Nucleus accumbens (tissue), 56 donors: ENCODE data around the gene ZNF532.
"Not testable (repeated sequence)": the region's sequence is repeated elsewhere in the genome, so short reads cannot be mapped to it uniquely, and the experiment has no call there.

Experiments
- DNase-seq, 56 donors: peaks; one replicate each; lab custom pipeline; 2025; lab: John Stamatoyannopoulos, UW

The ZNF532 gene

DNA sequence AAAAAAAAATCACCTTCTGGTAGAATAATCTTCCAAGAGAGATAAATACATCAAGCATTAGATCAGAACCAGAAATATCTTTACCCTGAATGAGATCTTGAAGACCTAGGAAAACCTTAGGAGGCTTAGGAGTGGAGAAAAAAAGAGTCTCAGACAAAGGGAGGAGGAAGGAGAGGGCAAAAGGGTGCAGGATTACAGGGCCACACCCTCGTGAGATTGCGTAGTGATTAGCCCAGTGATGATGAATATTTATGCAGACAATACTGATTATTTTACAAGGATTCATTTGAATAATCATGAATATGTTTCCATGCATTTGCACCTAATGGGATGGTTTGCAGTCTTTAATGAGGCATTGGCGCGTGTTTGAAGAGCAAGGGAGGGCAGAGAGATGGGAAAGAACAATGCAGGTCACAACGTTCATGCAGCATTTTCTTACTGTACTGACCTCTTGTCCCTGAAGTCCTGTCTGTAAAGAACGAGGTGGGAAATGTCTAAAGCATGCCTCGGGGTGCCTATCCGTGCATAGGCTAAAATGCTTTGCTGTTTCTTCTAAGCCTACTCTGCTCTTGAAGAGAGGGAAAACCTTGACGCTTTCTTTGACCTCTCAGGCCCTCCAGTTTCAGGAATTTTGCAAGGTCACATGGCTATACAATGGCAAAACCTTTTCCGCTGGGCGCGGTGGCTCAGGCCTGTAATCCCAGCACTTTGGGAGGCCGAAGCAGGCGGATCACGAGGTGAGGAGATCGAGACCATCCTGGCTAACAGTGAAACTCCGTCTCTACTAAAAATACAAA is 18.6 kb upstream of the ZNF532 start:
- no peak for DNase-seq

DNA sequence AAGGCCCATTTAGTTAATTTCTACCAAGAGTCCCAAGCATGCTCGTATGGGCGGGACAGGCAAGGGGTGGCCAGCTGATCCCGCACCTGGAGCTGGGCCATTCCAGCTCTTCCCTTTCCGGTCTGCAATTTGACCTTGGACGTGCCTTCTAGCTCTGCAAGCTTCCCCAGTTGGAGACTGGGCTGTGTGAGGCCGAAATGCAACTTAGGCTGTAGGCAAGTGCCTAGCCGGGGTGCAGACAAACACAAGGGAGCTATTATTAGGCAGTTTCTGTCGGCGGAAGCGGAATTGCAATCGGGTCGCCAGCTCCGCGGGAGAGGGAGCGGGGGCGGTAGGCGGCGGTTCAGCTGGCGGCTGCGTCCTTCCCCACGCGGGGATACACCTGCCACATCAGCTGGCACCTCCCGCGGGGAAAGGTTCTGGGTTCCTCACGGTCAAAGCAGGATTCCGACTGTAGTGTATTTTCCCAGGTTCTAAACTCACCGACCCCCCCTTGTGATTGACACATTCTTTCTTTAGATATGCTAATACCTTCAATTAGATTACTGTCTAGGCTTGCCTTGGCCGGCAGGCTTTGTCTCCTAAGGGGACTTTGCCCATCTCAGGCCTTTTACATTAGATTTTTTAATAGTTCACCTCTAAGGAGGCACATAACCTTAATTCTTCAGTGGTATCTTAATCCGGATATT is 17.1 kb upstream of the ZNF532 start:
- DNase-seq, result peak in 39 of 56 donors; percentile 6 to 73 (median 31)

DNA sequence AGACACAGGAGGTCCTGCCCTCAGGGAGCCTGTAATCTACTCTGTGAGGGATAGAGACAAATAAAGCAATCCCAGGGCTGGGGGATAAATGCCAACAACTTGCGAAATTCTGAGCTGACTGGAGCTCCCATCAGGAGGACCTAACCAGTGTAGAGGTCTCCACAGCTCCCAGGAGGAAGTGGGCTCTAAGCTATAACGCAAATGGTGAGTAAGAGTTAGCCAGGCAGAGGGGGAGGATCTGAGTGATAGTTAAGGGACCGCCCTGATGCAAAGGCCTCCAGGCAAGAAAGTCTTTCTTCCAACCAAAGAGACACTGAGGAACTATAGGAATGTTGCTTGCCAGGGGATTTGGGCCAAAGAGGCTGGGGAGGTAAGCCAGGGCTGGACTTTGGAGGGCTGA is 16.0 kb upstream of the ZNF532 start:
- DNase-seq, result no peak

DNA sequence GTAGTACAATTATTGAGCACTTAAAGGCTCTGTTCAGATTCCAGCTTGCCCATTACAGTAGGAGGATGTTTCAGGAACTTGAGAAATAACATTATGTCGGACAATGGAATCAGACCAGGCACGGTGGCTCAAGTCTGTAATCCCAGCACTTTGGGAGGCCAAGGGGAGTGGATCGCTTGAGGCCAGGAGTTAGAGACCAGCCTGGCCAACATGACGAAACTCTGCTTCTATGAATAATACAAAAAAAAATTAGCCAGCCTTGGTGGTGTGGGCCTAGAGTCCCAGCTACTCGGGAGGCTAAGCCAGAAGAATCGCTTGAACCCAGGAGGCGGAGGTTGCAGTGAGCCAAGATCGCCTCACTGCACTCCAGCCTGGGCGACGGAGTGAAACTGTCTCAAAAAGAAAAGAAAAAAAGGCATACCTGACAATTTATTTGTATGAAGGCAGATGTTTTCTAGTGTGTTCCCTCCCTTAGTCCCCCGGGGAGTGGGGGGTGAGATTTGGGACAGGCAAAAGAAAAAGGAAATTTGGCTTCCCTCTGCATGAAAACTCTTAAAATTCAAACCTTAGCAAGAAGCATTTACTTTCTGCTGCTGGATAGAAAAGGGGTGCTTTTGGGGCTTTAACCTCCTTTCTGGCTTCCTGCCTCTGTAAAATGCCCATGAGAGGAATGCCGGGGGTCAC is 13.7 kb upstream of the ZNF532 start:
- no peak for DNase-seq

DNA sequence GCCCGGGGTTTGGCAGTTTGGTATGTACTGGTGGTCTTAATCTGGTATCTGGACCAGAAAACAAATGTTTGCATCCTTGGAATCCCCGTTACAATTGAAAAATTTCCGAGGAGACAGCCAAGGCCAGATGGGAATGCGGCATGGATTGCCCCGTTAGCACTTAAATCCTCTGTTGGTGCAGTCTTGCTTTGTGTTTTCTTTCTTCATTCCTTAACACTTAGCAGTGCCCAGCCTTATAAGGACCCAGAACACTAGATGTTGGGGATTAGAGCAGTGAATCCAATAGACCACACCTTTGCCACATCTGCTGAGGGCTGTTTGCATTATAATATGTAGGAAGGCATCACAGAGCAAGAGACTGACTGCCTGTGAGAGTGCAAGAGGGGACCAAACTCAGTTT is 12.8 kb upstream of the ZNF532 start:
- no peak for DNase-seq

DNA sequence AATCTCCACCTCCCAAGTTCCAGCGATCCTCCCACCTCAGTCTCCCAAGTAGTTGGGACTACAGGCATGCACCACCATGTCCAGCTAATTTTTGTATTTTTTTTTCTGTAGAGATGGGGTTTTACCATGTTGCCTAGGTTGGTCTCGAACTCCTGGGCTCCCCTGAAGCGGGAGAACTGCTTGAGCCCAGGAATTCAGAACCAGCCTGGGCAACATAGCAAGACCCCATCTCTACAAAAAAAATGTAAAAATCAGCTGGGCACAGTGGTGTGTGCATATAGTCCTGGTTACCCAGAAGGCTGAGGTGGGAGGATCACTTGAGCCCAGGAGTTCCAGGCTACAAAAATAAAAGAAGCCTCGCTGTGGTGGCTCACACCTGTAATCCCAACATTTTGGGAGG is 12.0 kb upstream of the ZNF532 start:
- DNase-seq, result no peak

DNA sequence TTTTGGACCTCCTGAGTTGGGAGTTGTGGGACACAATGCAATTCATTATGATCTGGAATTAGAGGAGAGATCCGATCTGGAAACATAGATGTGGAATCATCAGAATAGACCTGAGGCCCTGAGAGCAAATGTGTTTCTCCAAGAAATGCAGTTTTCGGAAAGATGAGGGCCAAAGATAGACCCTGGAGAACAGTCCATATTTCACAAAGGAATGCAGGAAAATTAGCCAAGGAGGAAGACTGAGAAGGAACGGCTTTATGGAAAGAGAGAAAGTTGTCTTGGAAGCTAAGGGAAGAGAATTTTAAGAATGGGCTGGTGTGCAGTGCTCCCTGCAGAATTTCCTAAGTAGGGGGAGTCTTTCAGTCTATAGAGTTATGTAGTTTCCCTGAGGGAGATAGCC is 11.1 kb upstream of the ZNF532 start:
- no peak for DNase-seq

DNA sequence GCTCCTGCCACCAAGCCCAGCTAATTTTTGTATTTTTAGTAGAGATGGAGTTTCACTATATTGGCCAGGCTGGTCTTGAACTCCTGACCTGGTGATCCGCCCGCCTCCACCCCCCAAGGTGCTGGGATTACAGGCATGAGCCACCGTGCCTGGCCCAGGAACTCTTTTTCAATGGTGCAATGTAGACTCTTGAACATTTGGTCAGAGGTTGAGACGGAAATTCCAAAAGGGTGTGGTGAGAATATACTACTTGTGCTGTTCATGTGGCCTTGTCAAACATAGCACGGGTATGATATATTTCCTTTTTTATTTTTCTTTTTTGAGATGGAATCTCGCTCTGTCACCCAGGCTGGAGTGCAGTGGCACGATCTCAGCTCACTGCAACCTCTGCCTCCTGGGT is 9.2 kb upstream of the ZNF532 start:
- DNase-seq, result not testable (repeated sequence)

DNA sequence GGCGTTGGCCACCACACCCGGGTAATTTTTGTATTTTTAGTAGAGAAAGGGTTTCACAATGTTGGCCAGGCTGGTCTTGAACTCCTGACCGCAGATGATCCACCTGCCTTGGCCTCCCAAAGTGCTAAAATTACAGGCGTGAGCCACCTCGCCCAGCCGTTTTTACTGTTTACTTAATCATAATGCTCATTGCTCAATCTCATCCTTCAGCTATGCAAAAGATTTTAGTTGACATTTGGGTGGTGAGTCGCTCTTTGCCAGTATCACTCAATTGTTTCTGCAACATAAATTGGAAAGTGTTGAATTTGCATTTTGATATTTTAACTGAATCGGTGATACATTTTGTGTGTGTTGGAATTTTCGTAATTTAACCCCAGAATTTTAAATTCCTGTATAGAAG is 7.8 kb upstream of the ZNF532 start:
- no peak for DNase-seq

DNA sequence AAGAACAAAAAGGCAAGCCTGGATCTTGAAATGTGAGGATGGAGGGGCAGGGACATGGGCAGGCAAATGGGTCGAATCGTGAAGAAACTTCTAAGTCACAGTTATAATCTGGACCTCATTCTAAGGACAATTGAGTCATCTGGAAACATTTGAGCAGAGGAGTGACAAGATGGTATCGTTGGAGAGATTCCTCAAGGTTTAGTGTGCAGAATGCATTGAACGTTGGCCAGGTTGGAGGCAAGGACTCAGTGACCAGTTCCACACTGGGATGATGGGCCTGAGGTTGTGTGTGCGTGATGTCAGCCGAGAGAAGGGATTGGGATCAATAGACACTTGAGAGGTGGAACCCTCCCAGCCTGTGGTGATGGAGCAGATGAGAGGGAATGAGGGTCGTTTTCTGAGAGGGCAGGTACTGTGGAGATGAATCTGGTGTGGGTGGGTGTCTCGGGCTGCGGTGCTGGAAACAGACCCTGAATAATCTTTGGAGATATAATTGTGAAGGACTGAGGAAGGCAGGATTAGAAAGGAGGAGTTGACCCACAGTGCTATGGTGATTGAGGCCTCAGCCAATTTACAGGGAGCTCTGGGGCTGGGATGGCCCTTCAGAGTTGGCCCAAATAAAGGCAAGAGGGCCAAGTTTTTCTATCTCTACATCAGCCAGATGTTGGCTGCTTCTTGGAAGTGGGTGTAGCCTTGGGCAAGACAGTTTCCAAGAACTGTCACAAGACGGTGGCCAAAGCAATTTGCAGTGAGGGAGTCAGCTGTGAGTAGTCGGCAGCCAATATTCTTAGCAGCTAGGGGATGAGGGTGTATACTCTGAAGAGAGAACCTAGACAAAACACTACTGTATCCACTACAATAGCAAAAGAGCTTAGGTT is 5.8 kb upstream of the ZNF532 start:
- no peak for DNase-seq

DNA sequence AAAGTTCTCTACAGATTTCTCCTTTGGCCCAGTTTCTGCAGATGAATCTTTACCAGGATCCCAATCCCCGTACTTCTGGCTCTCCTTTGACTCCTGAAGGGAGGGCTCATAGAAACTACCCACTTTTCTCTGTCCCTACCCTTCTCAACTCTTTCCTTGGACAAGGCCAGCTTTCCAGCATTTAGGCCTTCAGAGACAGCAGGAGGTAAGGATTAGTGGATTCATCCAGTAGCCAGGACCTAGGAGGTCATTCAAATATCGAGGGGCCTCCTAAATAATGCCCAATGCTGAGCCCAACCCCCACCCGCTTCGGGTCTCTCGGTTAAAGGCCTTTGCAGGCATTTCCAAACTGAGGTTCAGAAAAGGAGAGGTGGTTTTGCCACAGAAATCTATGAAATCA is 4.8 kb upstream of the ZNF532 start:
- DNase-seq, result peak in 1 of 56 donors; percentile 22

DNA sequence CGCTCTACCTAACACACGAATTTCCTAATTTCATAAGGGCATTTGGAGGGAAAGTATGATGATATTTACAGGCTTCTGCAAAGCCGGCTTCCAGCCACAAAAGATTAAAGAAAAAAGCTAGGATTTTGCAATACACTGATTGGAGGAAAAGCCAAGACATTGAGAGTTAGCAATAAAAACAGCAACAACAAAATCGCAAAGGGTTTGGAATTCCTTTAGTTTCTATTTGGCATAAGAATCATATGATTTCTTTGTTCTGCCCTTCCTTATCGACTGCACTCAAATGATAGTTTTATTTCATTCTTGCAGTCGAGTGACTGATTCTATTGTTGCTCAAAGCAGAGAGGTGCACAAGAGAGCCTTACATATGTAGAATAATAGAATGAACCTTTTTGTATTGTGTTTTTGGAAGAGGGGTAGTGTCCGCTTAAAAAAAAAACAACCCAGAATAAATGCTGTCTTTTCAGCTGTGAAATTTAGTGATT is 3.9 kb upstream of the ZNF532 start:
- peak in 2 of 56 donors; percentile 13 to 31 for DNase-seq

DNA sequence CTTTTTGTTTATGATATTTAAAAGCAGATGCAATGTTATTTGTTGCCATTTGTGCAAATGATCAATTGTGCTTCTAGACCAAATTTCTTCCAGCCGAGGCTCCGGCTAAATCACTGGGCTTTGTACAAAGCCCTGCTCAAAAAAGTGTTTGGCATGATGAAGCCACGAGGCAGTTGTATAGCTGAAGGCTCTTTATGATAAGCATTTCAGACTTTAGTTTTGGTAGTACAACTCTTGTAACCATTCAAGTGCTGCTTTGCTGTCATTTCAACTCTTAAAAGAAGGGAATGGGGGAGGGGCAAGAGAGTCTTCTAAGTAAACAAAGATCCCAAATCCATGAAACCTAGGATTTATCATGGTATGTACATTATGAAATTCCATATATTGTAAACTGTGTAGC is 3.3 kb upstream of the ZNF532 start:
- DNase-seq, result peak in 4 of 56 donors; percentile 8 to 36 (median 16)

DNA sequence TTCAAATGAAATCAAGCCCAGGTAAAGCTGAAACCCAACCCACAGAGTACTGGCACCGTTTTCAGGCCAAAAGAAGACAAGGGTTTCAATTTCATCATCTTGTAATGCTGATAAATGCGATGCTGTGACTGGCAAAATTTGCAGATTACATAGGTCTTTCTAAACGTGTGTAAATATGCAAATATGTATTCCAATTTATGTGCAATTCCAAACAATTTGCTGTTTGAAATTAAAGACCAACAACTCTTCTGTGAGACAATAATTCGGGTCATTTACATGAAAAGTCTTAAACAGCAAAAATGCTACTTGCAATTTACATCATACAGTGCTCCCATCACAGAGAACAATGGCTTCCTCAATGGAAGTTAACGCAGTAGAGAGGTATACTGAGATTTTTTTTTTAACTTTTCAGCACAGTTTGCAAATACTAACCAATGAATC is 2.8 kb upstream of the ZNF532 start:
- DNase-seq, result no peak

DNA sequence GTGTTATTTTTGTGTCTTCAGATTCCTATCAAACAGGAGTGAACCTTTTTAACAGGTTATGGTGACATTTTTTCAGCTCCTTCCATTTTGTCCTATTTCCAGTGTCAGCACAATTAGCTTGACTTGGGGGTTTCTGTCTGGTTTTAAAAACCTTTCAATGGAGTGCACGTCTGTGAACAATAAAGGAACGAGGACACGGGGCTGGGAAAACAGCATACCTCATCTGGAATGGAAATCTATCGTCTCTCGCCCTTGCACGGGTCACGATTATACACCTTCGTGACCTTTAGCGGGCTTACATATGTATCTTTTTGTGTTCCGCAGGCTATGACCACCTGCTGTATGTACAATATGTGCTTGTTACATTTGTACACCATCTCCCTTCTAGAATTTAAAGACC is 2.3 kb upstream of the ZNF532 start:
- DNase-seq, result peak in 4 of 56 donors; percentile 25 to 65 (median 43)

DNA sequence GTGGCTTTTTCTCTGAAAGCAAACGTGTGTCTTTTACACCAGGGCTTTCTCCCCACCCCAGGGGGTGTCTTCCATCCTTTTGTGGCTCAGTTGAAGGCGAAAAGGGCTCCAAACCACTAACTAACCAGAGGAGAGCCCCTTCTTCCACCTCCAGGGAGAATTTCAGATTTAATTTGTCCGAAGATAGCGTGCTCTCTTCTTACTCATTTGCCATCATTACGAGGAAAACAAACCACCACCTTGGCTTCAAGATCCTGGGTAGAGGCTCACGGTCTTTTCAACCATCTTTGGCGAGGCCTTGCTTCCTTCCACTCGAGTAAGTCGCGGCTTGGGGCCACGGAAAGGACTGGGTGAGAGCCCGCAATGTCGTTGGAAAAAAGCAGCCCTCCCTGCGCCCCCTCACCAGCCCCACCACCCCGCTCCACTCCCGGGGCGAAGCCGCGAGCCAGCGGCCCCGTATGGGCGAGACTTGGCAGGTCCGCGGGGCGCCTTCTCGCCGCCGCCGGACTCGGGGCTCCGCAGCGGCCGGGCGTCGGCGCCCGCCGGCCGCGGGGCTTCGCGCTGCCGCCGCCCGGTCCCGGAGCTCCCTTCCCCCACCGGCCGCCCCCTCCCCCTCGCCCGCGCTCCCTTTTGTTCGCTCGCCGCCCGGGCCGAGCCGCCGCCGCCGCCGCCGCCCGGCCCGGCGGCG is 1.7 kb upstream of the ZNF532 start:
- peak in 43 of 56 donors; percentile 10 to 75 (median 47) for DNase-seq

DNA sequence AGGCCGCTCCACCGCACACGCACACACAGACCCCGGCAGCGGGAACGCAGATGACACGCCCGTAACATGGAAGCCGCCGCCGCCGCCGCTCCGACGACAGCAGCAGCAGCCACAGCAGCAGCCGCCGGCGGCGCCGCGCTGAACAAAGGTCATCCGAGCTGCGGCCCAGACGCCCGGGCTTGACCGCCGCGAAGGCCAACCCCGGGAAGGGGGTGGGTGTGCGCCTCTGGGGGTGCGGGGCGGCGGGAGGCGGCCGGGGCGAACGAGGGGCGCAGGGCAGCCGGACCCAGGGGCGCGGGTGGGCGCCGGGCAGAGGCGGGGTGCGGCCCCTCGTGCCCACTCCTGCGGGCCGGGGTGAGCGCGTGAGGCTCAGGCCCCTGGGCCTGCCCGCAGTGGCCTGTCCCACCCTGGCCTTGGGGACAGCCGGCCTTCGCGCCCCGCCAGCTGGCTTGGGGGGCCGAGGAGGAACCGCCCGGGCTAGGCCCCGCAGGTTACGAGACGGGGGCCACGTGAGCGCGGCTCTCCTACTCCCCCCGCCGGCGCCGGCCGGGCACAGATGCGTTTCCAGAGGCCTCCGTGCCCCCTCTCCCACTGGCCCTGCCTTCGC is 1.0 kb upstream of the ZNF532 start:
- peak in 41 of 56 donors; percentile 23 to 79 (median 62) for DNase-seq

DNA sequence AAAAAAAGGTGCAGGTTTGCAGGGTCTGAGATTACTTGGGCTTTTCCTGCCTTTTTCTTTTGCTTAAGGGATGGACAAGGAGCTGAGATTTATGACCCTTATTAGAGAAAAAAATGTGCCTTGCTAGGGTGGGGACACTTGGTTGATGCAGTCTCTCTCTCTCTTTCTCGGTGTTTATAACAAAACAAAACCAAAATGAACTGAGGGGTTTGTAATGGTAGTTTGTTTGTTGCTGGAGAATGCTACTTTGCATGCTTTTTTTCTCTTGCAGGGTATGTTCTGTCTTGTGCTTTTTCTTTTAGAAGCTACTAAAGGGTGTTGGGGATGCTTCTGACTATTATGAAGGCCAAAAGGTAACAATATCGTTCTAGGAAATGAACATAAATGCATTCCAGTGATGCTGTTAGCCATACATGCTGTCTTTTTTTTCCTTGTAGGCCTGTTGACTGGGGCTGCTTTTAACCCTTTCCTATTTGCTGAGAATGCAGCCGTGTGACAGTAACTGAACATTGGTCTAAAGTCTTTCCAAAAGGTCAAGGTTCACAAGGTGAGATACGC is 435 bp downstream of the ZNF532 start:
- DNase-seq, result no peak

DNA sequence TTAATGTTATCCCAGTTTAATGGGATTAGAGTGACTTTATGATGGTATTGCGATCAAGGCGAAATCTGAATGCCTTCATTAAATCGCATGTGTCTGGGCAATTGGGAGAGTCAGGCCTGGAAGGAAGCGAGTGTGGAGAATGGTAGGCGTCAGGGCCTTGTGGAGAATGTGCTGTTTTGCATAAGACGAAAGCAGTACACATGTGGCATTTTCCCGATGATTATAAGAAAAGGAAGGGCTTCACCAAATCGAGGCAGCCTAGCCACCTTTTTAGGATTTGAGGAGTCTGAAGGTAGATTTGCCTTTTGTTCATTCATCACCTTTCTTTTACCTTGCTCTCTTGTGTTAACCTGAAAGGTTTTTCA is 1.0 kb downstream of the ZNF532 start:
- peak in 7 of 56 donors; percentile 10 to 60 (median 50) for DNase-seq
